Nephron progenitor cell (in vitro differentiated cells): Measurements from ENCODE around the gene EEF1A2.

Experiments used
- DNase-seq: peaks from one replicate; pipeline ENCODE4 v3.0.0; 2021
- H3K27ac Mint-ChIP-seq: 2 replicates; pipeline ENCODE4 v1.8.0; 2021; ENCODE audit warnings: mild to moderate bottlenecking, moderate library complexity, mixed read lengths
- H3K27me3 Mint-ChIP-seq: 2 replicates; pipeline ENCODE4 v1.8.0; 2021; ENCODE audit warnings: mild to moderate bottlenecking, low read depth, mixed read lengths; ENCODE audit not compliant: poor library complexity
- H3K36me3 Mint-ChIP-seq: 2 replicates; pipeline ENCODE4 v1.8.0; 2021; ENCODE audit warnings: low read depth, mixed read lengths
- H3K4me1 Mint-ChIP-seq: 2 replicates; pipeline ENCODE4 v1.8.0; 2021; ENCODE audit warnings: mixed read lengths
- H3K4me3 Mint-ChIP-seq: 2 replicates; pipeline ENCODE4 v1.8.0; 2021; ENCODE audit warnings: mild to moderate bottlenecking, moderate library complexity, mixed read lengths
- H3K9me3 Mint-ChIP-seq: 2 replicates; pipeline ENCODE4 v1.8.0; 2021; ENCODE audit warnings: mild to moderate bottlenecking, moderate library complexity, mixed read lengths
- CTCF ChIP-seq: fragments of 200-600 bp; sonication (generic); IDR thresholded peaks from 2 replicates; pipeline ENCODE4 v1.5.0; 2021; ENCODE audit warnings: antibody characterized with exemption

The EEF1A2 gene

GRCh38 chr20:63513207-63513606, 14.3 kb upstream of the EEF1A2 start:
- peaks cover 48% of the 10 kb centered on the region for H3K9me3 Mint-ChIP-seq
- no peak for TF ChIP-seq CTCF
- DNase-seq = no peak
- peaks cover 48% of the 10 kb centered on the region for H3K27me3 Mint-ChIP-seq
- H3K4me1 Mint-ChIP-seq = peaks cover 5% of the 10 kb centered on the region
- H3K4me3 Mint-ChIP-seq = no peak overlapping the region
- peaks cover 9% of the 10 kb centered on the region for H3K36me3 Mint-ChIP-seq
- H3K27ac Mint-ChIP-seq = no peak overlapping the region

GRCh38 chr20:63509088-63509564, 10.2 kb upstream of the EEF1A2 start:
- DNase-seq = no peak
- Mint-ChIP-seq H3K4me1 (no peaks in the 10 kb centered on the region), H3K27me3 (peaks cover 75% of the 10 kb centered on the region)

GRCh38 chr20:63508072-63508768, 9.3 kb upstream of the EEF1A2 start:
- H3K36me3 Mint-ChIP-seq = peaks cover 11% of the 10 kb centered on the region
- no peak overlapping the region for H3K27ac Mint-ChIP-seq
- no peak for DNase-seq
- no peaks in the 10 kb centered on the region for H3K4me1 Mint-ChIP-seq
- H3K27me3 Mint-ChIP-seq = peaks cover 74% of the 10 kb centered on the region
- H3K9me3 Mint-ChIP-seq = peaks cover 71% of the 10 kb centered on the region
- H3K4me3 Mint-ChIP-seq = no peak overlapping the region
- no peak for TF ChIP-seq CTCF

More at GRCh38 chr20:63509088-63509564, 10.2 kb upstream of the EEF1A2 start:
- Mint-ChIP-seq H3K9me3 (peaks cover 73% of the 10 kb centered on the region), H3K27ac (no peak overlapping the region), H3K4me3 (no peak overlapping the region), H3K36me3 (peaks cover 14% of the 10 kb centered on the region)
- no peak for TF ChIP-seq CTCF

DNA sequence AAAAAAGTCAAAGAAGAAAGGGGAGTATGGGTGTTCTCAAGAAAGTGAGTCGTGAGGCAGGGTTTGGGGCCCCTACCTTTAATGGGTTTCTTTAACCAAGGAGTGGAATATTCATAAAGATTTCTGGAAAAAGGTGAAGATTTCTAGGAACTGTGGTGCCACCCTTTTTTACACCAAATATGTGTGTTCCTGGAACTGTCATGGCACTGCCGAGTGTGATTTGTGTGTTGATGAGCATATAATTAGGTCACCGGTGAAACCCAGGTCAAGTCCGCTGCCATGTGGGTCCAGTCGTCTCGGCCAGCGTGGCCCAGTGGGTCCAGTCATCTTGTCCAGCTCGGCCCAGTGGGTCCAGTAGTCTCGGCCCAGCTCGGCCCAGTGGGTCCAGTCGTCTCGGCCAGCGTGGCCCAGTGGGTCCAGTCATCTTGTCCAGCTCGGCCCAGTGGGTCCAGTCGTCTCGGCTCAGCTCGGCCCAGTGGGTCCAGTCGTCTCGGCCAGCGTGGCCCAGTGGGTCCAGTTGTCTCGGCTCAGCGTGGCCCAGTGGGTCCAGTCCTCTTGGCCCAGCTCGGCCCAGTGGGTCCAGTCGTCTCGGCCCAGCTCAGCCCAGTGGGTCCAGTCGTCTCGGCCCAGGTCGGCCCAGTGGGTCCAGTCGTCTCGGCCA, 8.3 kb upstream of the EEF1A2 start:
- H3K4me3 Mint-ChIP-seq = no peak overlapping the region
- no peak for DNase-seq
- H3K27ac Mint-ChIP-seq = no peak overlapping the region

GRCh38 chr20:63505723-63506122, 6.8 kb upstream of the EEF1A2 start:
- Mint-ChIP-seq H3K4me1 (peaks cover 6% of the 10 kb centered on the region), H3K9me3 (peaks cover 60% of the 10 kb centered on the region), H3K27me3 (peaks cover 65% of the 10 kb centered on the region), H3K36me3 (peaks cover 5% of the 10 kb centered on the region), H3K27ac (no peak overlapping the region), H3K4me3 (no peak overlapping the region)
- TF ChIP-seq CTCF = no peak
- DNase-seq = no peak

More for the DNA sequence above, 8.3 kb upstream of the EEF1A2 start:
- peaks cover 66% of the 10 kb centered on the region for H3K27me3 Mint-ChIP-seq
- no peaks in the 10 kb centered on the region for H3K4me1 Mint-ChIP-seq
- peaks cover 9% of the 10 kb centered on the region for H3K36me3 Mint-ChIP-seq
- H3K9me3 Mint-ChIP-seq = peaks cover 63% of the 10 kb centered on the region
- no peak for TF ChIP-seq CTCF
